Astrocyte of the cerebellum (primary cell): ENCODE results near the gene PAK1.

Experiments used
- DNase-seq: peaks from one replicate; pipeline ENCODE4 v3.0.0-alpha.2; 2011; ENCODE audit warnings: low read depth
- H3K4me3 ChIP-seq: 2 replicates; pipeline ENCODE4 v1.5.1; 2011; ENCODE audit warnings: mild to moderate bottlenecking, low read depth, low read length, moderate library complexity
- in situ Hi-C: cut with HindIII; loops from 2 replicates; pipeline ENCODE4 v1.10.0; 2017; ENCODE audit warnings: low sequenced_read_pairs
- TF ChIP-seq, protein P1 (sequence below): IDR thresholded peaks from 2 replicates; pipeline ENCODE4 v1.5.1; 2012; ENCODE audit warnings: low read length, low read depth, moderate library complexity, mild to moderate bottlenecking; ENCODE audit errors: missing control alignments

The PAK1 gene

DNA sequence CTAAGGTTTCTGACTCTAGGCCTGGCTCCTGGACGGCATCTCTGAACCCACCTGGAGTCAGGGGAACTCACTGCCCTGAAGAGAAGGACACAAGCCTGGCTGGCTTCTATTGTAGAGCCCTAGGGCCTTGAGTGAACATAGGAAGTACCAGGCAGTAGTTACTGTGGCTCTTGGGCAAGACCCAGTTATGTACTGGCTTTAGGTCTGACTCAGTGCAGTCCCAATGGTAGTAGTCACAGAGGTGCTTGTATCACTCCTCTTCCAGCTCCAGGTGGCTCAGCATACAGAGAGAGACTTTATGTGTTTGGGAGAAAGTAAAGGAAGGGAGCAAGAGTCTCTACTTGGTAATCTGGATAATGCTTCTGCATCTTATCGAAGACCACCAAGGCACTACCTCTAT, 13.9 kb upstream of the PAK1 start:
- TF ChIP-seq, protein P1, sequence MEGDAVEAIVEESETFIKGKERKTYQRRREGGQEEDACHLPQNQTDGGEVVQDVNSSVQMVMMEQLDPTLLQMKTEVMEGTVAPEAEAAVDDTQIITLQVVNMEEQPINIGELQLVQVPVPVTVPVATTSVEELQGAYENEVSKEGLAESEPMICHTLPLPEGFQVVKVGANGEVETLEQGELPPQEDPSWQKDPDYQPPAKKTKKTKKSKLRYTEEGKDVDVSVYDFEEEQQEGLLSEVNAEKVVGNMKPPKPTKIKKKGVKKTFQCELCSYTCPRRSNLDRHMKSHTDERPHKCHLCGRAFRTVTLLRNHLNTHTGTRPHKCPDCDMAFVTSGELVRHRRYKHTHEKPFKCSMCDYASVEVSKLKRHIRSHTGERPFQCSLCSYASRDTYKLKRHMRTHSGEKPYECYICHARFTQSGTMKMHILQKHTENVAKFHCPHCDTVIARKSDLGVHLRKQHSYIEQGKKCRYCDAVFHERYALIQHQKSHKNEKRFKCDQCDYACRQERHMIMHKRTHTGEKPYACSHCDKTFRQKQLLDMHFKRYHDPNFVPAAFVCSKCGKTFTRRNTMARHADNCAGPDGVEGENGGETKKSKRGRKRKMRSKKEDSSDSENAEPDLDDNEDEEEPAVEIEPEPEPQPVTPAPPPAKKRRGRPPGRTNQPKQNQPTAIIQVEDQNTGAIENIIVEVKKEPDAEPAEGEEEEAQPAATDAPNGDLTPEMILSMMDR, result no peak
- in situ Hi-C loops, result loop anchor here (10.0 kb wide), 1 partner anchor 283 kb away; no protein-coding TSS in a partner anchor
- DNase-seq, result no peak
- H3K4me3 ChIP-seq, result no peak overlapping the region

DNA sequence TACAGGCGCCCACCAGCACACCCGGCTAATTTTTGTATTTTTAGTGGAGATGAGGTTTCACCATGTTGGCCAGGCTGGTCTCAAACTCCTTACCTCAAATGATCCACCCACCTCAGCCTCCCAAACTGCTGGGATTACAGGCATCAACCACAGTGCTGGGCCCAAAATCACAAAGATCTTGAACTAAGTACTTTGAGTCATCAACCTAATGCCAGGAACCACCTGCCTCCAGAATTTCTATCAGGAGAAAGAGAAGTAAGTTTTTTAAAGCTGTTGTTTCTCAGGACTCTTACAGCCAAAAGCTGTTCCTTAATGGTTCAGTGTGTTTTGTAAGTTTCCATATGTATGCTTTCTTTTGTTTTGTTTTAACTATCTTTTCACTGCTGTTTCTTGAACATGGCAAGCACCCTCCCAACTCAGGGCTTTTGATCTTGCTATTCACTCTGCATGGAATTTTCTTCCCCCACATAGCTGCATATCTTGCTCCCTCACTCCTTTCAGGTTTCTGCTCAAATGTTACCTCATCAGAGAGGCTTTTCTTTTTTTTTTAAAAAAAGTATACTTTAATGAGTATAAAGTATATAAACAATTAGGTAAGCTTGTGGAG, 6.0 kb upstream of the PAK1 start:
- in situ Hi-C loops, result loop anchor here (5.0 to 10.0 kb wide), 2 partner anchors 37 to 275 kb away; no protein-coding TSS in a partner anchor
- TF ChIP-seq, protein P1, result no peak

DNA sequence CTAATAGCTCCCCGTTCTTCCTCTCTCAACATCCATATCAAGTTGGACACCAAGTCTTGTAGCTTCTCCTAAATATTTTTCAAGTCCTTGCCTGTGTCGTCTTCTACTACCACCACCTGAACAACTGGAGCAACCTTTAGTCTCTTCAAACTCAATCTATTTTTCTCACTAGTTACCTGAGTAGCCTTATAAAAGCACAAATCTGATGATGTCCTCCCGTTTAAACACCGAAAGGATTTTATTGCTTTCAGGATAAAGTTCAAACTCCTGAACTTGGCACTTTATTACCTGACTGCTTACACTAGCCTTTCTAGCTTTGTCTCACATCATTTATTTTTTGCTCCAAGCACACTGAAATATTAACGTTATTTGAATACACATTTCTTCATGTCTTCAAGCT, 1.3 kb upstream of the PAK1 start:
- TF ChIP-seq, protein P1, result no peak
- no peak for DNase-seq
- no peak overlapping the region for H3K4me3 ChIP-seq
- in situ Hi-C loops, result no loop called here

More for the DNA sequence above, 6.0 kb upstream of the PAK1 start:
- DNase-seq, result no peak
- no peak overlapping the region for H3K4me3 ChIP-seq

DNA sequence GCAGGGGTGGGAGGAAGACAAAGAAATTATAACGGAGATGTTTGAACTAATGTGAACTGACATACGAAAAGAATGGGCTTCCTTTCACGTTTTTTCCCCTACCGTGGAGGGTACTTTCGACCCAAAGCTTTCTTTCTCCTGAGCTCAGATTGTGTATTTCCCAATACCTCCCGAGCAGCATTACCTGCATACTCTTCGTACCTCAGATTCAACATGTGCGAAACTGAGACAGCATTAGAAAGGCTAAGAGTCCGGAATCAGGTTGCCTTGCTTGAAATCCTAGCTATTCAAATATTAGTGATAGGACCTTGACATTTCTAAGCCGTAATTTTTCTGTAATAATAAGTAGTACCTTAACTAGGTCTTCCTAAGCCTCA, 778 bp upstream of the PAK1 start:
- in situ Hi-C loops, result loop anchor here (5.0 kb wide), 1 partner anchor 98 kb away; no protein-coding TSS in a partner anchor
- DNase-seq, result no peak
- TF ChIP-seq, protein P1, result no peak
- peak overlapping the region; percentile 65 for H3K4me3 ChIP-seq

DNA sequence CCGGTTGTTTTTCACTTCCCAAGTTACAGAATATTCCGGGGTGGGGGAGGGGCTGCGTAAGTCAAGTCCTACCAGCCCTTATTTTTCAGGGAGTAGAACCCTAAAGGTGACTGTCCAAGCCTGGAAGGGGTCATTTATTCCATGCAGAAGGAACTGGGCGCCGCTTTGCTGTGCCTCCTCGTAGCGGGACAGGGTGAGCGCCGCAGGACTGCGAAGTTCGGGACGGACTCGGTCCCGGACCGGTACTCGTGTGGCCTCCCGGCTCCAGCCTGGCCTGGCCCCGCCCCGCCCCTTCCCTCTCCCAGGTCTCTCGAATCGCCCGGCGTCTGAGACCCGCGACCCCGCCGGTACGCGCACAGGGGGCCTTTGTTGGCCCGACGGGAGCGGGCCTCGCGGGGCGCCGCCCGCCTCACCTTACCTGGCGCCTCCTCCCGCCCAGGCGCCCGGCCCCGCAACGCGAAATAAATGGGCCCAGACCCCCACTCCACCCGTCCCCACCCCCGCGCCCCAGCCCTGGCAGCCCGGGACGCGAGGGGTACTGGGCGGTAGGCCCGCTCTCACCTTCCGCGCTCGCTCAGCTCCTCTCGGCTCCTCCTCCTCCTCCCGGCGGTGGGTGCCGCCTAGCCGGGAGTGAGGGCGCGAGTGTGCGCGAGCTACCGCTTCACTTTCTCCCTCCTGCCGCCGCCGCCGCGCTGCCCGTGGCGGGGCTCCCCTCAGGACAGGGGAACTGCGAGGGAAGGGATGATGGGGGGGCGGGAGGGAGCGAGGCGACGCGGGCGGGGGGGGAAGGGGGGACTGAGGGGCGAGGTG, 698 bp downstream of the PAK1 start:
- TF ChIP-seq, protein P1, result no peak
- in situ Hi-C loops, result loop anchor here (5.0 kb wide), 1 partner anchor 99 kb away; no protein-coding TSS in a partner anchor
- no peak for DNase-seq
- peak overlapping the region; percentile 65 for H3K4me3 ChIP-seq

DNA sequence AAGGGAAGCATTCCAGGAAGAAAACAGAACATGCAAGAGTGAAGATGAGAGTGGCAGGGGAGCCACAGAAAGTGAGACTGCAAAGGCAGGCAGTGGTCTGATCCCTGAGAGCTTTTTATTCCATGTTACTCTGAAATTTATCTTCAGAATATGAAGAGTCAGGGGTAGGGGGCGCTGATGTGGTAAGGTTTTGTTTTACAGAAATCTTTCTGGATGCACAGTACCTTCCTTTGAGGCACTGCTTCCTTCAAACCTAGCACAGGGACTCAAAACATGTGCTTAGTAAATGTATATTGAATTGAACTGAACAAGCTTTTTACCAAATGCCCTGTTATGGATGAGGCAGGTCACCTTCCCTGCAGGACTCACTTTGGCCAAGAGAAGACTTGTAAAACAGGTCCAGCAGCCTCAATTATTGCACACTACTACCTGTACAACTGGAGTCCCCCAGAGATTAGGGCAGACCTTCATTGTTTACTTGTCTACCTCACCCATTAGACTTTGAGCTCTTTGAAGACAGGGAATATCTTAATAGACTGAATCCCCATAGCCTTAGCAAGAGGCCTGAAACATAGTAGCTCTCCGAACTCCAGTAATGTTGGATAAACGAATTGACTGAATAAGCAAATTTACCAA, 2.2 kb downstream of the PAK1 start:
- in situ Hi-C loops, result loop anchor here (5.0 kb wide), 1 partner anchor 101 kb away; no protein-coding TSS in a partner anchor
- no peak for DNase-seq
- H3K4me3 ChIP-seq, result no peak overlapping the region
- TF ChIP-seq, protein P1, result peak; percentile 26
